OCI-LY1 (cell line): ENCODE results near the gene SCN10A.

ENCODE experiments used
- H2AFZ ChIP-seq: fragments of 200-600 bp; sonication (generic), shearing (Covaris generic); 2 replicates; pipeline ENCODE4 v1.6.0; 2014; ENCODE audit warnings: antibody characterized with exemption, mild to moderate bottlenecking, low read length
- H3F3A ChIP-seq: fragments of 200-600 bp; sonication (generic), shearing (Covaris generic); 2 replicates; pipeline ENCODE4 v1.6.0; 2014; ENCODE audit warnings: mild to moderate bottlenecking, antibody characterized with exemption, low read length, moderate library complexity; ENCODE audit not compliant: insufficient read depth
- H3K27ac ChIP-seq: fragments of 200-600 bp; sonication (generic); 2 replicates; pipeline ENCODE4 v1.5.1; 2014; ENCODE audit warnings: low read length, mixed run types, mild to moderate bottlenecking, low read depth; ENCODE audit not compliant: poor library complexity, severe bottlenecking
- H3K27me3 ChIP-seq: fragments of 200-600 bp; sonication (generic); 2 replicates; pipeline ENCODE4 v1.6.0; 2014; ENCODE audit warnings: antibody characterized with exemption, mild to moderate bottlenecking, low read length, moderate library complexity; ENCODE audit not compliant: insufficient read depth
- H3K36me3 ChIP-seq: fragments of 200-600 bp; sonication (generic); 2 replicates; pipeline ENCODE4 v1.6.1; 2014; ENCODE audit warnings: mild to moderate bottlenecking, antibody characterized with exemption, low read length, moderate library complexity, mixed read lengths; ENCODE audit not compliant: insufficient read depth
- H3K4me1 ChIP-seq: fragments of 200-600 bp; sonication (generic); 2 replicates; pipeline ENCODE4 v1.5.1; 2014; ENCODE audit warnings: mild to moderate bottlenecking, low read length, moderate library complexity; ENCODE audit not compliant: insufficient read depth, severe bottlenecking
- H3K4me2 ChIP-seq: fragments of 200-600 bp; sonication (generic), shearing (Covaris generic); 2 replicates; pipeline ENCODE4 v1.6.1; 2014; ENCODE audit warnings: low read length
- H3K4me3 ChIP-seq: fragments of 200-600 bp; sonication (generic); 2 replicates; pipeline ENCODE4 v1.5.1; 2014; ENCODE audit warnings: low read length, low read depth, mild to moderate bottlenecking, mixed read lengths; ENCODE audit not compliant: poor library complexity, severe bottlenecking
- H3K79me2 ChIP-seq: fragments of 200-600 bp; shearing (Covaris generic); 2 replicates; pipeline ENCODE4 v1.6.1; 2016; ENCODE audit warnings: mixed run types, low read length, mixed read lengths; ENCODE audit not compliant: insufficient read depth
- H3K9ac ChIP-seq: fragments of 200-600 bp; sonication (generic), shearing (Covaris generic); 2 replicates; pipeline ENCODE4 v1.6.1; 2014; ENCODE audit warnings: mild to moderate bottlenecking, low read length, mixed read lengths
- H3K9me2 ChIP-seq: fragments of 200-600 bp; sonication (generic), shearing (Covaris generic); 2 replicates; pipeline ENCODE4 v1.6.1; 2014; ENCODE audit warnings: low read depth, mild to moderate bottlenecking, low read length, mixed read lengths
- H3K9me3 ChIP-seq: fragments of 200-600 bp; shearing (Covaris generic); 2 replicates; pipeline ENCODE4 v1.6.1; 2014; ENCODE audit warnings: low read length, mixed read lengths
- H4K20me1 ChIP-seq: fragments of 200-600 bp; sonication (generic), shearing (Covaris generic); 2 replicates; pipeline ENCODE4 v1.6.0; 2016; ENCODE audit warnings: mild to moderate bottlenecking, low read length; ENCODE audit not compliant: insufficient read depth
- CTCF ChIP-seq: fragments of 200-600 bp; sonication (generic), shearing (Covaris generic); IDR thresholded peaks from 2 replicates; pipeline ENCODE4 v1.5.1; 2017; ENCODE audit warnings: mild to moderate bottlenecking, antibody characterized with exemption, low read length, moderate library complexity, mixed read lengths
- EZH2 ChIP-seq: fragments of 200-600 bp; sonication (generic), shearing (Covaris generic); IDR thresholded peaks from 2 replicates; pipeline ENCODE4 v1.8.0; 2017; ENCODE audit warnings: borderline replicate concordance, mixed run types, mild to moderate bottlenecking, antibody characterized with exemption, low read length, moderate library complexity, mixed read lengths

SCN10A gene

GRCh38 chr3:38696034-38696433 lies 120.0 kb downstream of the SCN10A start:
- no peaks in the 10 kb centered on the region for H3K27me3 ChIP-seq
- no peak overlapping the region for H3K4me2 ChIP-seq
- H4K20me1 ChIP-seq, result no peaks in the 10 kb centered on the region
- no peaks in the 10 kb centered on the region for H3K9me2 ChIP-seq
- H3K9ac ChIP-seq, result no peak overlapping the region
- H2AFZ ChIP-seq, result no peak overlapping the region
- H3F3A ChIP-seq, result no peaks in the 10 kb centered on the region
- no peaks in the 10 kb centered on the region for H3K9me3 ChIP-seq
- no peaks in the 10 kb centered on the region for H3K36me3 ChIP-seq
- no peak overlapping the region for H3K4me3 ChIP-seq
- no peaks in the 10 kb centered on the region for H3K79me2 ChIP-seq
- H3K27ac ChIP-seq, result no peak overlapping the region
- TF ChIP-seq EZH2 (no peak), CTCF (no peak)
- H3K4me1 ChIP-seq, result no peaks in the 10 kb centered on the region

DNA sequence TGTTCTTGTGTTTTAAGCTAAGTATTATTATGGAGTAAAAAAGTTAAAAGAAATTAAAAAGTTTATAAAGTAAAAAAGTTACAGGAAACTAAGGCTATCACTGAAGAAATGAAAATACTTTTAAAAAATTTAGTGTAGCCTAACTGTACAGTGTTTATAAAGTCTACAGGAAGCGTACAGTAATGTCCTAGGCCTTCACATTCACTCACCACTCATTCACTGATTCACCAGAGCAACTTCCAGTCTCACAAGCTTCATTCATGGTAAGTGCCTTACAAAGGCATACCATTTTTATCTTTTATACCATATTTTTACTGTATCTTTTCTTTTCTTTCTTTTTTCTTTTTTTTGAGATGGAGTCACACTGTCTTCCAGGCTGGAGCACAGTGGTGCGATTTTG lies 125.8 kb downstream of the SCN10A start:
- Histone ChIP-seq H3K79me2 (no peaks in the 10 kb centered on the region), H3K9me2 (no peaks in the 10 kb centered on the region), H3K4me2 (no peak overlapping the region), H3K9ac (no peak overlapping the region), H3K9me3 (no peaks in the 10 kb centered on the region), H3K27ac (no peak overlapping the region), H3K4me1 (no peaks in the 10 kb centered on the region), H3F3A (no peaks in the 10 kb centered on the region), H4K20me1 (no peaks in the 10 kb centered on the region), H3K36me3 (no peaks in the 10 kb centered on the region), H3K4me3 (no peak overlapping the region), H2AFZ (no peak overlapping the region), H3K27me3 (no peaks in the 10 kb centered on the region)
- TF ChIP-seq CTCF (no peak), EZH2 (no peak)

DNA sequence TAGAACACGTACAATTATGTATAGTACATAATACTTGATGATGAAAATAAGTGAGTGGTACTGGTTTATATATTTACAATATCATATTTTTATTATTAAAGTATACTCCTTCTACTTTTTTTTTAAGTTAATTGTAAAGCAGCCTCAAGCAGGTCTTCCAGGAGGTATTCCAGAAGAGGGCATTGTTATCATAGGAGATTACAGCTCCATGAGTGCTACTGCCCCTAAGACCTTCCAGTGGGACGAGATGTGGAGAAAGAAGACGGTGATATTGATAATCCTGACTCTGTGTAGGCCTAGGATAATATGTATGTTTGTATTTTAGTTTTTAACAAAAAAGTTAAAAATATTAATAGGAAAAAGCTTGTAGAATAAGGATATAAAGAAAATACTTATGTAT lies 126.2 kb downstream of the SCN10A start:
- Histone ChIP-seq H3K27ac (no peak overlapping the region), H4K20me1 (no peaks in the 10 kb centered on the region), H3K9me3 (no peaks in the 10 kb centered on the region), H3K27me3 (no peaks in the 10 kb centered on the region), H3K4me1 (no peaks in the 10 kb centered on the region), H3K79me2 (no peaks in the 10 kb centered on the region), H3K4me3 (no peak overlapping the region), H3K9me2 (no peaks in the 10 kb centered on the region), H3K9ac (no peak overlapping the region), H2AFZ (no peak overlapping the region), H3K4me2 (no peak overlapping the region), H3K36me3 (no peaks in the 10 kb centered on the region), H3F3A (no peaks in the 10 kb centered on the region)
- TF ChIP-seq CTCF (no peak), EZH2 (no peak)
